Lung (tissue), 12 donors: ENCODE measurements around the gene CXCR3. TPM values are rescaled to one million over a fixed set of nuclear protein-coding genes. Genes with fewer than 3 reads are reported as not detected.

Experiments
- ATAC-seq: fragments of 200-7000 bp; cut with Tn5 transposase; one replicate; pipeline ENCODE4 v1.9.1; 2020; ENCODE audit warnings: moderate number of reproducible peaks; ENCODE audit not compliant: insufficient read depth, low FRiP score
- DNase-seq, 3 donors: peaks; one replicate each; pipeline ENCODE4 v3.0.0-alpha.2; 2013 to 2017
- H3K27ac ChIP-seq, 2 donors: one replicate each; pipeline ENCODE4 v1.5.1; 2013; ENCODE audit warnings: mild to moderate bottlenecking in 2 of 2, moderate library complexity in 2 of 2, control low read depth in 1 of 2, inconsistent platforms in 1 of 2, low read depth in 1 of 2, low read length in 1 of 2
- H3K27me3 ChIP-seq, 3 donors: one replicate each; pipeline ENCODE4 v1.5.1; 2013; ENCODE audit warnings: low read length in 2 of 3; ENCODE audit not compliant: control insufficient read depth in 3 of 3, insufficient read depth in 3 of 3
- H3K36me3 ChIP-seq, 4 donors: one replicate each; pipeline ENCODE4 v1.5.1; 2013; ENCODE audit warnings: low read length in 4 of 4, mild to moderate bottlenecking in 1 of 4, moderate library complexity in 1 of 4; ENCODE audit not compliant: control insufficient read depth in 4 of 4, insufficient read depth in 4 of 4
- H3K4me1 ChIP-seq, 5 donors: one replicate each; pipeline ENCODE4 v1.5.1; 2013; ENCODE audit warnings: low read length in 5 of 5, mild to moderate bottlenecking in 2 of 5, moderate library complexity in 1 of 5; ENCODE audit not compliant: control insufficient read depth in 5 of 5, insufficient read depth in 5 of 5
- H3K4me3 ChIP-seq: one replicate; pipeline ENCODE4 v1.5.1; 2013; ENCODE audit warnings: mild to moderate bottlenecking, control low read depth, moderate library complexity
- H3K9ac ChIP-seq, 2 donors: one replicate each; pipeline ENCODE4 v1.5.1; 2013; ENCODE audit warnings: low read length in 2 of 2, control low read depth in 1 of 2; ENCODE audit not compliant: insufficient read depth in 1 of 2
- H3K9me3 ChIP-seq, 4 donors: one replicate each; pipeline ENCODE4 v1.5.1; 2013; ENCODE audit warnings: low read length in 3 of 4, mild to moderate bottlenecking in 1 of 4, moderate library complexity in 1 of 4; ENCODE audit not compliant: control insufficient read depth in 4 of 4, insufficient read depth in 3 of 4
- CTCF ChIP-seq: IDR thresholded peaks from 2 replicates; pipeline ENCODE4 v1.5.1; 2012; ENCODE audit warnings: mild to moderate bottlenecking; ENCODE audit errors: control extremely low read depth, extremely low read depth
- WGBS, 2 donors: extraction: QIAGEN DNeasy Blood & Tissue Kit; methylation state at CpG; one replicate each; pipeline ENCODE4 v1.1.7; 2013; 5-methylcytosine and 5-hydroxymethylcytosine counted together
- polyA plus RNA-seq, 2 donors: library from polyadenylated mRNA; stranded (reverse); fragments of 200-250 nt; gene quantifications; one replicate each; pipeline ENCODE4 v1.2.1, GENCODE V29; 2013
- total RNA-seq, 2 donors: library from RNA; depleted of rRNA in 1 of 2; stranded (reverse); fragments of >200 nt in 1 of 2; gene quantifications; one replicate each; pipeline ENCODE4 v1.2.1, GENCODE V29; 2014 to 2021
- donor health status: control.
- donor health status: control.
- donor health status: Bipolar disorder and iron deficiency.
- donor health status: healthy.
- donor health status: DM: yes; HTN: yes; CAD: no.

The CXCR3 gene
- total and polyA plus RNA-seq, 4 donors, result 0.40 to 0.87 (median 0.68) TPM

- no peaks in the 10 kb centered on the region for H3K36me3 ChIP-seq
- H3K27ac ChIP-seq, result no peak overlapping the region
- H3K27me3 ChIP-seq, result peaks cover 0 to 3% (median 0%) of the 10 kb centered on the region in 3 donors
- no peak for ATAC-seq
- no peak overlapping the region for H3K4me3 ChIP-seq
- WGBS, 2 donors, result 80 to 89% methylated on average over 6 of the region's 6 CpGs
- H3K9me3 ChIP-seq, result no peaks in the 10 kb centered on the region
- peaks cover 0 to 12% (median 0%) of the 10 kb centered on the region in 5 donors for H3K4me1 ChIP-seq
- DNase-seq, result peak in 1 of 3 donors; percentile 22
- no peak overlapping the region for H3K9ac ChIP-seq
- TF ChIP-seq CTCF, result no peak
Measured at GRCh38 chrX:71634366-71634765, 16.1 kb upstream of the CXCR3 start.

- peak; percentile 31 for ATAC-seq
- WGBS, 2 donors, result 75 to 80% methylated on average over 10 of the region's 10 CpGs
- no peak for TF ChIP-seq CTCF
- Histone ChIP-seq H3K9ac (no peak overlapping the region), H3K27me3 (peaks cover 0 to 3% (median 0%) of the 10 kb centered on the region in 3 donors), H3K36me3 (no peaks in the 10 kb centered on the region), H3K9me3 (peaks cover 0 to under 1% (median 0%) of the 10 kb centered on the region in 4 donors), H3K4me3 (no peak overlapping the region), H3K4me1 (peaks cover 0 to 12% (median 0%) of the 10 kb centered on the region in 5 donors), H3K27ac (no peak overlapping the region)
- DNase-seq, result peak in 1 of 3 donors; percentile 36
Measured at GRCh38 chrX:71632923-71633657, 14.8 kb upstream of the CXCR3 start.

GRCh38 chrX:71629467-71629866 lies 11.2 kb upstream of the CXCR3 start:
- Histone ChIP-seq H3K4me3 (no peak overlapping the region), H3K27ac (no peak overlapping the region), H3K9me3 (peaks cover 0 to 3% (median 0%) of the 10 kb centered on the region in 4 donors), H3K9ac (no peak overlapping the region), H3K4me1 (peaks cover 0 to 7% (median 0%) of the 10 kb centered on the region in 5 donors), H3K27me3 (no peaks in the 10 kb centered on the region), H3K36me3 (no peaks in the 10 kb centered on the region)
- no peak for DNase-seq
- 78% methylated on average over 2 of the region's 2 CpGs for WGBS, 2 donors
- no peak for TF ChIP-seq CTCF
- no peak for ATAC-seq
